GM18526 (cell line): Measurements from ENCODE around the gene FOXL3.

Experiments used
- POLR2A ChIP-seq: IDR thresholded peaks from 3 replicates; pipeline ENCODE4 v1.6.1; 2011; ENCODE audit not compliant: insufficient read length; ENCODE audit errors: extremely low read depth

Gene FOXL3

GRCh38 chr7:318476-318875, 28.5 kb downstream of the FOXL3 start:
- no peak for TF ChIP-seq POLR2A

GRCh38 chr7:318878-319661, 29.1 kb downstream of the FOXL3 start:
- no peak for TF ChIP-seq POLR2A

- TF ChIP-seq POLR2A = no peak
Measured at GRCh38 chr7:320297-320696, 30.3 kb downstream of the FOXL3 start.

- no peak for TF ChIP-seq POLR2A
Measured at GRCh38 chr7:322111-322671, 32.2 kb downstream of the FOXL3 start.

- no peak for TF ChIP-seq POLR2A
Measured at GRCh38 chr7:322708-323111, 32.7 kb downstream of the FOXL3 start.

GRCh38 chr7:323410-323809, 33.4 kb downstream of the FOXL3 start:
- no peak for TF ChIP-seq POLR2A

GRCh38 chr7:324011-324410, 34.0 kb downstream of the FOXL3 start:
- no peak for TF ChIP-seq POLR2A

GRCh38 chr7:325051-325798, 35.3 kb downstream of the FOXL3 start:
- no peak for TF ChIP-seq POLR2A

- TF ChIP-seq POLR2A = no peak
Measured at GRCh38 chr7:325811-326210, 35.8 kb downstream of the FOXL3 start.

- TF ChIP-seq POLR2A = no peak
Measured at GRCh38 chr7:326273-326672, 36.3 kb downstream of the FOXL3 start.

GRCh38 chr7:326809-327232, 36.9 kb downstream of the FOXL3 start:
- TF ChIP-seq POLR2A = no peak

- TF ChIP-seq POLR2A = no peak
Measured at GRCh38 chr7:327233-327931, 37.4 kb downstream of the FOXL3 start.

- no peak for TF ChIP-seq POLR2A
Measured at GRCh38 chr7:327991-328702, 38.2 kb downstream of the FOXL3 start.

- no peak for TF ChIP-seq POLR2A
Measured at GRCh38 chr7:329691-330281, 39.8 kb downstream of the FOXL3 start.
